ENCODE measurements around the gene CCDC106. TPM values are rescaled to one million over a fixed set of nuclear protein-coding genes. Genes with fewer than 3 reads are reported as not detected.

The CCDC106 gene
- total RNA-seq, 1 experiment from 2014 or later, result 21.1 TPM

DNA sequence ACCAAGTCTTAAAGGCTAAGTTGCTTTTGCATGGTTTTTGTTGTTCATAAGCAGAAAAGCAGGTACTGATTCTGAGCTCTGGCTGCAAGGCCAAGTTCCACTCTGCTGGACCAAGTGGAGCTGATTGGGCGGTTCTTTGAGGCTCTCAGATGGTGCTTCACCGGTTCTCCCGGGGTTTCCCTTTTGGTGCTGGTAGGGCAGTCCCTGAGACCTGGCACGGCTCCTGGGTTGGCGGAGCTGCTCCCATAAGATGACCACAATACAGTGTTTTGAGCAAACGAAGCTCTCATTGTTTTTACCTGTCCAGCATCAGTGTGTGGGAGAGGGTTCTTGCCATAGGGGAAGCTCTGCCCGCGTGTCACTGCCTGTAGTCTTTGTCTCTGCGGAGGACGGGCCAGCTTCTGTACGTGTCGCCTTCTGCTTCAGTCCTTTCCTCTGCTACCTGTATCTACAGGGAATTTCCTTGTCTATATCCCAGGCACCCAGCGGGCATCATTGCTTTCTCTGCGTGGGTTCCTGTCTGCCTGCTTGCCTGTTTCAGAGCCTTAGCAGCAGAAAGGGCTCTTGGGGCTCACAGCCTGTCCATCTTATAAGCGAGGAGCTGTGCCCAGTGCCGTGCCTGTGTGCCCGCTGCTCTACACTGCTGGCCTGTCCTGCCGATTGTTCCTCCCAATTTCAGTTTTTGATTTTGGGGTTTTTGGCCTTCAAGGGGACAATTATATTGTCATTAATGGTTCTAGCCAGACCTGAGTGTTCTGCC is 9.2 kb downstream of the CCDC106 start (continued):
- TF ChIP-seq ZNF281 (CRISPR knock-in tag; IDR thresholded peaks at IDR 0.05) (no peak), ZNF121 (CRISPR knock-in tag; IDR thresholded peaks at IDR 0.05) (no peak), KAT7 (CRISPR knock-in tag; IDR thresholded peaks at IDR 0.05; ENCODE audit: borderline replicate concordance) (no peak), TEAD1 (CRISPR knock-in tag; IDR thresholded peaks at IDR 0.05) (no peak), CREM (CRISPR knock-in tag; IDR thresholded peaks at IDR 0.05) (no peak), NR1H2 (CRISPR knock-in tag; IDR thresholded peaks at IDR 0.05) (no peak), ZNF671 (CRISPR knock-in tag; IDR thresholded peaks at IDR 0.05) (no peak)
- TF ChIP-seq, protein P1, sequence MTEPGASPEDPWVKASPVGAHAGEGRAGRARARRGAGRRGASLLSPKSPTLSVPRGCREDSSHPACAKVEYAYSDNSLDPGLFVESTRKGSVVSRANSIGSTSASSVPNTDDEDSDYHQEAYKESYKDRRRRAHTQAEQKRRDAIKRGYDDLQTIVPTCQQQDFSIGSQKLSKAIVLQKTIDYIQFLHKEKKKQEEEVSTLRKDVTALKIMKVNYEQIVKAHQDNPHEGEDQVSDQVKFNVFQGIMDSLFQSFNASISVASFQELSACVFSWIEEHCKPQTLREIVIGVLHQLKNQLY (CRISPR knock-in tag; IDR thresholded peaks at IDR 0.05), result no peak
- TF ChIP-seq, protein P2, sequence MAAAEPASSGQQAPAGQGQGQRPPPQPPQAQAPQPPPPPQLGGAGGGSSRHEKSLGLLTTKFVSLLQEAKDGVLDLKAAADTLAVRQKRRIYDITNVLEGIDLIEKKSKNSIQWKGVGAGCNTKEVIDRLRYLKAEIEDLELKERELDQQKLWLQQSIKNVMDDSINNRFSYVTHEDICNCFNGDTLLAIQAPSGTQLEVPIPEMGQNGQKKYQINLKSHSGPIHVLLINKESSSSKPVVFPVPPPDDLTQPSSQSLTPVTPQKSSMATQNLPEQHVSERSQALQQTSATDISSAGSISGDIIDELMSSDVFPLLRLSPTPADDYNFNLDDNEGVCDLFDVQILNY (CRISPR knock-in tag; IDR thresholded peaks at IDR 0.05), result no peak

DNA sequence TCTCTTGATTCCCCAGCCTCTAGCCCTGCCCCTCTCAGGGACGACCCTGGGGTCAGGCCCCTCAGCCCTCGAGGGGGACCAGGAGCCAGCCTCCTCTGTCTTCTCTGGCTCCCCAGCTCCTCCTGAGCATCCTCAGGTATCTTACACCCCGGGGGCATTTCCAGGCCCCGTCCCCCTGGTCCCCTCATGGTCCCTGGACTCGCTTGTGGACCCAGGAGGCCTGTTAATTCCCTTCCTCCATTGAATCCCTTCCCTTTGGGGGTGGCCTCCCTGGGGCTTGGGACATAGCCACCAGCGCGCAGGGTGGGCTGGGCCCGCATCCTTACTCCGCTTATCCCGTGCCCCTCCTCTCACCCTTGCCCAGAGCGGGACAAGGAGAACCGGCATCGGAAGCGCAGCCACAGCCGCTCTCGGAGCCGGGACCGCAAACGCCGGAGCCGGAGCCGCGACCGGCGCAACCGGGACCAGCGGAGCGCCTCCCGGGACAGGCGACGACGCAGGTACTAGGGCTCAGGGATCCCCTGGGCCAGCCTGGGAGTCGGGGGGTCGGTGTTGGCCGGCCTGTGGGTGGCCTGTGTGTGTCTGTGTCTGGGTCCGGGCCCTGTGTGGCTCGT is 10.9 kb downstream of the CCDC106 start:
- POLR2A ChIA-PET, result no interaction called here
- TF ChIP-seq ZNF138 (CRISPR knock-in tag; conservative IDR thresholded peaks at IDR 0.05) (no peak), SMAD4 (CRISPR knock-in tag; IDR thresholded peaks at IDR 0.05) (no peak), IRF1 (CRISPR knock-in tag; IDR thresholded peaks at IDR 0.05) (no peak)
- TF ChIP-seq, protein P3, sequence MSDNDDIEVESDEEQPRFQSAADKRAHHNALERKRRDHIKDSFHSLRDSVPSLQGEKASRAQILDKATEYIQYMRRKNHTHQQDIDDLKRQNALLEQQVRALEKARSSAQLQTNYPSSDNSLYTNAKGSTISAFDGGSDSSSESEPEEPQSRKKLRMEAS (CRISPR knock-in tag; IDR thresholded peaks at IDR 0.05), result no peak
- Mint-ChIP-seq H3K9me3 (no peaks in the 10 kb centered on the region), H3K4me3 (no peak overlapping the region), H3K27me3 (ENCODE audit: low read depth) (peaks cover 3% of the 10 kb centered on the region; the same call in 1 of the 2 replicates), H3K27ac (peak overlapping the region; percentile 84; the same call in 1 of the 2 replicates), H3K4me1 (peaks cover 31% of the 10 kb centered on the region), H3K36me3 (peaks cover 41% of the 10 kb centered on the region)
- CTCF ChIA-PET, result interaction anchor here (1.5 to 3.3 kb wide), 2 partner anchors 12 to 27 kb away, joined by 4 to 33 read pairs; no protein-coding TSS in a partner anchor
- DNase-seq (ENCODE audit: low spot score) (no peak), ATAC-seq (no peak)

- H3K4me3 Mint-ChIP-seq, result no peak overlapping the region
- peak overlapping the region; percentile 84 for H3K27ac Mint-ChIP-seq
- CTCF ChIA-PET, result interaction anchor here (0.6 to 1.0 kb wide), 2 partner anchors 12 to 44 kb away, joined by 4 read pairs; no protein-coding TSS in a partner anchor
- ATAC-seq (no peak), DNase-seq (ENCODE audit: low spot score) (no peak)
- peaks cover 31% of the 10 kb centered on the region for H3K4me1 Mint-ChIP-seq
- H3K27me3 Mint-ChIP-seq (ENCODE audit: low read depth), result no peaks in the 10 kb centered on the region; the same call in 1 of the 2 replicates
- no peaks in the 10 kb centered on the region for H3K9me3 Mint-ChIP-seq
- H3K36me3 Mint-ChIP-seq, result peaks cover 50% of the 10 kb centered on the region
- POLR2A ChIA-PET, result no interaction called here
- TF ChIP-seq SMAD3 (CRISPR knock-in tag; IDR thresholded peaks at IDR 0.05; ENCODE audit: borderline replicate concordance), result no peak
- TF ChIP-seq ATF2 (CRISPR knock-in tag; IDR thresholded peaks at IDR 0.05; ENCODE audit: borderline replicate concordance, low read depth), result no peak
- no peak for TF ChIP-seq TCF7 (CRISPR knock-in tag; IDR thresholded peaks at IDR 0.05; ENCODE audit: low read depth)
- no peak for TF ChIP-seq ERG (CRISPR knock-in tag; IDR thresholded peaks at IDR 0.05)
- TF ChIP-seq, protein P4, sequence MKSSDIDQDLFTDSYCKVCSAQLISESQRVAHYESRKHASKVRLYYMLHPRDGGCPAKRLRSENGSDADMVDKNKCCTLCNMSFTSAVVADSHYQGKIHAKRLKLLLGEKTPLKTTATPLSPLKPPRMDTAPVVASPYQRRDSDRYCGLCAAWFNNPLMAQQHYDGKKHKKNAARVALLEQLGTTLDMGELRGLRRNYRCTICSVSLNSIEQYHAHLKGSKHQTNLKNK (CRISPR knock-in tag; IDR thresholded peaks at IDR 0.05), result no peak
- no peak for TF ChIP-seq ZNF138 (CRISPR knock-in tag; conservative IDR thresholded peaks at IDR 0.05)
- TF ChIP-seq, protein P5, sequence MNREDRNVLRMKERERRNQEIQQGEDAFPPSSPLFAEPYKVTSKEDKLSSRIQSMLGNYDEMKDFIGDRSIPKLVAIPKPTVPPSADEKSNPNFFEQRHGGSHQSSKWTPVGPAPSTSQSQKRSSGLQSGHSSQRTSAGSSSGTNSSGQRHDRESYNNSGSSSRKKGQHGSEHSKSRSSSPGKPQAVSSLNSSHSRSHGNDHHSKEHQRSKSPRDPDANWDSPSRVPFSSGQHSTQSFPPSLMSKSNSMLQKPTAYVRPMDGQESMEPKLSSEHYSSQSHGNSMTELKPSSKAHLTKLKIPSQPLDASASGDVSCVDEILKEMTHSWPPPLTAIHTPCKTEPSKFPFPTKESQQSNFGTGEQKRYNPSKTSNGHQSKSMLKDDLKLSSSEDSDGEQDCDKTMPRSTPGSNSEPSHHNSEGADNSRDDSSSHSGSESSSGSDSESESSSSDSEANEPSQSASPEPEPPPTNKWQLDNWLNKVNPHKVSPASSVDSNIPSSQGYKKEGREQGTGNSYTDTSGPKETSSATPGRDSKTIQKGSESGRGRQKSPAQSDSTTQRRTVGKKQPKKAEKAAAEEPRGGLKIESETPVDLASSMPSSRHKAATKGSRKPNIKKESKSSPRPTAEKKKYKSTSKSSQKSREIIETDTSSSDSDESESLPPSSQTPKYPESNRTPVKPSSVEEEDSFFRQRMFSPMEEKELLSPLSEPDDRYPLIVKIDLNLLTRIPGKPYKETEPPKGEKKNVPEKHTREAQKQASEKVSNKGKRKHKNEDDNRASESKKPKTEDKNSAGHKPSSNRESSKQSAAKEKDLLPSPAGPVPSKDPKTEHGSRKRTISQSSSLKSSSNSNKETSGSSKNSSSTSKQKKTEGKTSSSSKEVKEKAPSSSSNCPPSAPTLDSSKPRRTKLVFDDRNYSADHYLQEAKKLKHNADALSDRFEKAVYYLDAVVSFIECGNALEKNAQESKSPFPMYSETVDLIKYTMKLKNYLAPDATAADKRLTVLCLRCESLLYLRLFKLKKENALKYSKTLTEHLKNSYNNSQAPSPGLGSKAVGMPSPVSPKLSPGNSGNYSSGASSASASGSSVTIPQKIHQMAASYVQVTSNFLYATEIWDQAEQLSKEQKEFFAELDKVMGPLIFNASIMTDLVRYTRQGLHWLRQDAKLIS (CRISPR knock-in tag; IDR thresholded peaks at IDR 0.05; ENCODE audit: borderline replicate concordance), result no peak
These were observed 11.8 kb downstream of the CCDC106 start for GRCh38 chr19:55659822-55660221.

Data from WTC11 (cell line).